GM19099 (cell line): Measurements from ENCODE around the gene ITGAV.

ENCODE experiments used
- POLR2A ChIP-seq: IDR thresholded peaks from 3 replicates; pipeline ENCODE4 v1.6.1; 2011; ENCODE audit warnings: low read depth; ENCODE audit not compliant: insufficient read length; ENCODE audit errors: extremely low read depth

ITGAV gene

GRCh38 chr2:186562209-186562578, 27.7 kb upstream of the ITGAV start:
- TF ChIP-seq POLR2A, result no peak

DNA sequence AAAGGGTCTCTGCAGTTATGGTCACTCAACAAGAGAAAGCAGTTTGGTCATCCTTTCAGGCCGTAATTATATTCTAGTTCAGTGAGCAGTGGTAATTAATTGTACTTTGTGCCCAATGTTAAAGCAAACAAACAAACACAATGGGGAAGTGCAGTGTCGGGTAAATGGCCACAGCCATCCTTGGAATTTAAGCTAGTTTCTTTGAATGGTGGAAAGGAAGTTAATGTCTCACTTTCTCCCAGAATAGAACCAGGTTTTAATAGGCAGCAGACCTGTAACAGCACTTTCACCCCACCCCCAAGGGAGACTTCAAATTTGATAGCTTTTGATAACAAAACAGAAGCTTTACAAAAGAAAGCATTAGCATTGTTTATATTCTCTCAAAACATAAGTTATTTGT, 20.0 kb upstream of the ITGAV start:
- no peak for TF ChIP-seq POLR2A

- TF ChIP-seq POLR2A, result no peak
Measured at GRCh38 chr2:186570604-186571003, 19.3 kb upstream of the ITGAV start.

- no peak for TF ChIP-seq POLR2A
Measured at GRCh38 chr2:186572705-186573104, 17.2 kb upstream of the ITGAV start.

DNA sequence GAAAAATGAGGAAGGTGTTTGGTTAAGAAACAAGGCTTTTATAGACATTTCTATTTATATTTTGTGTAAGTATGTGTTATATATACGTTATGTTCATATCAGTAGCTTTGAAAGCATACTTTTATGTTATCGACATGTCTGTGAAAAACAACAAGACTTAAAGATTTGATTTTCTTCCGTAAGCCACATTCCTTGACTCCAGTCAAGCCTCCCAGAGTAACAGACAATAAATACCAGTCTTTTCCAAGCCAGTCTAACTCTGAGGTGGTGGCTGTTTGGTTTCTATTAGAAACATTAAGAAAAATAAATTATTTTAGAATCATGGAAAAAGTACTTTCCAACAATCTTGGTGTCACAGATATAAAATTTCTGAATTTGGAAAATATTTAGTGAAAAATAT, 16.3 kb upstream of the ITGAV start:
- TF ChIP-seq POLR2A, result no peak

GRCh38 chr2:186575302-186575701, 14.6 kb upstream of the ITGAV start:
- TF ChIP-seq POLR2A, result no peak

GRCh38 chr2:186575856-186576255, 14.0 kb upstream of the ITGAV start:
- TF ChIP-seq POLR2A, result no peak

DNA sequence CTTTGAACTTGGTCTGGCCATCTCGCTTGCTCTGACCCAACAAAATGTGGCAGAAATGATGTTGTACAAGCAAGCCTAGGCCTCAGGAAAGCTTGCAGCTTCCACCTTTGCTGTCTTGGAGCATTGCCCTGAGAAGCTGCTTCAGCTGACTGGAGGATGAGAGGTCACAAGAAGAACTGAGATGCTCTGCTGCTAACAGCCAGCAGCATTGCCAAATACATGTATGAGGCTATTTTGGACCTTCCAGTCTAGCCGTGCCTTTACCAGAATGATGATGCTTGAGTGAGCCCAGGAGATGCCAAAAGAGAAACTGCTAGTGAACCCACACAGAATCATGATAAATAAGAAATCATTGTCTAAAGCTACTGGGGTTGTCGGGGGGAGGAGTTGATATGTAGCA, 13.2 kb upstream of the ITGAV start:
- TF ChIP-seq POLR2A, result no peak

- no peak for TF ChIP-seq POLR2A
Measured at GRCh38 chr2:186582698-186583097, 7.2 kb upstream of the ITGAV start.

DNA sequence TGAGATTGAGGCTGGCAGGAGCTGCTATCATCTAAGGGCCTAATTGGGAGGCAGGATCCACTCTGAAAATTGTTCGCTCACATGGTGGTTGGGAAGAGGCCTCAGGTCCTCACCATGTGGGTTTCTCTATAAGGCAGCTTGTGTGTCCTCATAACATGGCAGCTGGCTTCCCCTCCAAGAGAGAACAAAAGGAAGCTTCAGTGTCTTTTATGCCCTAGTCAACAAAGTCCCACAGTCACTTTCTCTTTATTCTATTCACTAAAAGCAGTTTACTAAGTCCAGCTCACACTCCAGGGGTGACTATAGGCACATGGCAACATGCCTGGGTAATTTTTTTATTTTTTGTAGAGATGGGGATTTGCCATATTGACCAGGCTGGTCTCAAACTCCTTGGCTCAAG, 5.8 kb upstream of the ITGAV start:
- TF ChIP-seq POLR2A, result no peak

GRCh38 chr2:186588421-186588820, 1.4 kb upstream of the ITGAV start:
- no peak for TF ChIP-seq POLR2A

DNA sequence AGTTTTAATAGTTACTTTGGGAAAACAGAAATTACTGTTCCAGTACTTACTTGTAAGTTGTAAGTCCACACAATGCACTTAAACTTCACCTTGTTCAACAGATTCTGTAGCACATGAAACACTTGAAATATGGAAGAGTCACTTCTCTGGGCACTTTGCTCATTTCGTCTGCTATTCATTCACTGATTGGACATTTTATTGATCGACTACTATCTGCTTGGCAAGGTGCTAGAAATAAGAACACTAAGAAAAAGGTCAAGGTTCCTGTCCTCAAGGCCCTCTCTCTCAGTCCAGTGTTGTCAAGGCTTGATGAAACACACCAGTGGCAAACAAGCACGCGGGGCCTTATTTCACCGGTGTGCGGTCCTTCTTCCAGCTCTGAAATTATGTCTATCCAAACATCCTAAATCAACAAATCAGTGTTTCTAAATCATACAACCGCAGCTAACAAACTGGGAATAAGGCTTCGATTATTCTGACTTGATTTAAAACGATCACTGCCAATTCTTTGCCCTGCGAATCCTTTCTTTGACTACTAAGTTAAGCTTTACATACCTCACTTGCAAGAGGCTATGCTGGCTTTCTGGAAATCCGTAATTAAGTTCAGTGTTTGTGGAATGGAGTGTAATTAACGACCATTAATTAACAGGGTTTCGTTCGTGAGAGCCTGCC, 780 bp upstream of the ITGAV start:
- no peak for TF ChIP-seq POLR2A

DNA sequence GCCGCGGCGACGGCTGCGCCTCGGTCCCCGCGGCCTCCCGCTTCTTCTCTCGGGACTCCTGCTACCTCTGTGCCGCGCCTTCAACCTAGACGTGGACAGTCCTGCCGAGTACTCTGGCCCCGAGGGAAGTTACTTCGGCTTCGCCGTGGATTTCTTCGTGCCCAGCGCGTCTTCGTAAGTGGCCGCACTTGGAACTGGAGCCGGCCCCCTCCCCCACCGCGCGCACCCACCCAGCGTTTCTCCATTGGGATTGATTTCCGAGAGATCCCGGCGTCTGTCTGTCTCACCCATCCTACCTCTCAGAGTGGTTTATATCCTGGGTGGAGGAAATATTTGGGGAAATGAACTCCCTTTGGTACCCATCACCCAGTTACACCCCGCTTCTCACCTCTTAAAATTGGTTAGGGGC, 498 bp downstream of the ITGAV start:
- no peak for TF ChIP-seq POLR2A

- no peak for TF ChIP-seq POLR2A
Measured at GRCh38 chr2:186590759-186591505, 1.1 kb downstream of the ITGAV start.

- no peak for TF ChIP-seq POLR2A
Measured at GRCh38 chr2:186591506-186591890, 1.6 kb downstream of the ITGAV start.

GRCh38 chr2:186592137-186592875, 2.5 kb downstream of the ITGAV start:
- no peak for TF ChIP-seq POLR2A
